K562 (cell line): ENCODE measurements around the gene SFMBT2. TPM values are rescaled to one million over a fixed set of nuclear protein-coding genes. Genes with fewer than 3 reads are reported as not detected.

Source experiments
- ATAC-seq: fragments of 200-7000 bp; cut with Tn5 transposase; 3 replicates; pipeline ENCODE4 v1.9.1; 2020; ENCODE audit warnings: moderate library complexity
- BruUV-seq: library from RNA; stranded (reverse); fragments of 400-500 nt; replicated peaks from 2 replicates; lab custom pipeline; 2021; lab: Mats Ljungman, UMichigan
- CTCF ChIA-PET: fragments of 300-600 bp; formaldehyde crosslinking; extraction: SDS; loops from one replicate; lab custom pipeline; 2021; ENCODE audit warnings: low intra/inter-chr PET ratio; lab: Yijun Ruan, JAX
- POLR2A ChIA-PET: fragments of 300-600, 350-650 bp; sonication (Branson Sonifier 250); formaldehyde crosslinking; extraction: SDS; loops from one replicate; lab custom pipeline; 2021; ENCODE audit warnings: antibody characterized with exemption, inconsistent platforms; lab: Yijun Ruan, JAX
- DNase-seq, 4 experiments: peaks; one replicate each; pipeline versions ENCODE4 v3.0.0 to v3.0.0-alpha.2; 2011 to 2018; ENCODE audit warnings: low spot score in 3 of 4, mixed read lengths in 3 of 4; ENCODE audit errors: extremely low read depth in 1 of 4
- FAIRE-seq: peaks from 2 replicates; lab custom pipeline; 2011; peaks lifted over from hg19 to GRCh38; lab: Jason Lieb, UNC
- H2AFZ ChIP-seq: 2 replicates; pipeline ENCODE4 v1.6.0; 2011; ENCODE audit warnings: low read depth, low read length, control low read depth, inconsistent platforms
- H3K27ac ChIP-seq: fragments of 200-600 bp; 3 replicates; pipeline ENCODE4 v1.8.0; 2011; ENCODE audit warnings: low read depth, mild to moderate bottlenecking, control low read depth, inconsistent platforms, low read length, moderate library complexity, mixed read lengths; ENCODE audit errors: extremely low read depth
- H3K27me3 ChIP-seq, 2 experiments: fragments of 300-600 bp in 1 of 2; 2 replicates in 1 of 2; 3 replicates in 1 of 2; pipeline versions ENCODE4 v1.6.0 to v1.8.0; 2011; ENCODE audit warnings: inconsistent platforms in 2 of 2, low read length in 2 of 2, mild to moderate bottlenecking in 1 of 2, mixed read lengths in 1 of 2, moderate library complexity in 1 of 2; ENCODE audit not compliant: control insufficient read depth in 2 of 2, insufficient read depth in 2 of 2
- H3K36me3 ChIP-seq: fragments of 300-600 bp; 3 replicates; pipeline ENCODE4 v1.8.0; 2011; ENCODE audit warnings: mild to moderate bottlenecking, low read length, inconsistent platforms; ENCODE audit not compliant: control insufficient read depth, insufficient read depth
- H3K4me1 ChIP-seq, 2 experiments: fragments of 200-600 bp in 1 of 2; replicated peaks in 1 of 2; 2 replicates in 1 of 2; 3 replicates in 1 of 2; pipeline versions ENCODE4 v1.5.1 to v1.8.0; 2011; ENCODE audit warnings: inconsistent platforms in 2 of 2, low read length in 2 of 2, mild to moderate bottlenecking in 1 of 2, mixed read lengths in 1 of 2, moderate library complexity in 1 of 2; ENCODE audit not compliant: control insufficient read depth in 2 of 2, insufficient read depth in 2 of 2
- H3K4me2 ChIP-seq: 2 replicates; pipeline ENCODE4 v1.6.1; 2011; ENCODE audit warnings: low read length, control low read depth, inconsistent platforms, mixed read lengths; ENCODE audit not compliant: insufficient read depth
- H3K4me3 ChIP-seq: fragments of 200-600 bp; sonication (generic), shearing (Covaris generic); 2 replicates; pipeline ENCODE4 v1.5.1; 2016; ENCODE audit warnings: control low read depth, inconsistent platforms
- H3K79me2 ChIP-seq: fragments of 200-600 bp; 3 replicates; pipeline ENCODE4 v1.8.0; 2011; ENCODE audit warnings: low read length, inconsistent platforms; ENCODE audit not compliant: control insufficient read depth, insufficient read depth
- H3K9ac ChIP-seq, 2 experiments: 2 replicates each; pipeline versions ENCODE4 v1.6.0 to v1.6.1; 2011; ENCODE audit warnings: low read depth in 2 of 2, low read length in 2 of 2, control low read depth in 1 of 2, inconsistent platforms in 1 of 2, mild to moderate bottlenecking in 1 of 2, mixed read lengths in 1 of 2; ENCODE audit not compliant: insufficient read depth in 1 of 2
- H3K9me1 ChIP-seq: one replicate; pipeline ENCODE4 v1.6.0; 2011; ENCODE audit warnings: inconsistent platforms, mild to moderate bottlenecking, low read length, moderate library complexity; ENCODE audit not compliant: control insufficient read depth, insufficient read depth
- H3K9me3 ChIP-seq: replicated peaks from 2 replicates; pipeline ENCODE4 v1.5.1; 2011; ENCODE audit warnings: low read depth, low read length, inconsistent platforms; ENCODE audit not compliant: control insufficient read depth, insufficient read depth
- H4K20me1 ChIP-seq: replicated peaks from 2 replicates; pipeline ENCODE4 v1.6.1; 2011; ENCODE audit warnings: low read length, inconsistent platforms, mixed read lengths; ENCODE audit not compliant: control insufficient read depth, insufficient read depth
- CCAR2 ChIP-seq: fragments of 200-400 bp; formaldehyde crosslinking; IDR thresholded peaks from 2 replicates; pipeline ENCODE4 v1.6.1; 2017; ENCODE audit warnings: mild to moderate bottlenecking, low read depth, low read length
- CHD1 ChIP-seq: fragments of 200-600 bp; sonication (generic); IDR thresholded peaks from one replicate; pipeline ENCODE4 v1.6.1; 2012; ENCODE audit warnings: mild to moderate bottlenecking, moderate library complexity, low read length, inconsistent platforms
- DIDO1 ChIP-seq: fragments of 450-650 bp; IDR thresholded peaks from 2 replicates; pipeline ENCODE4 v1.6.1; 2016; ENCODE audit warnings: low read depth, missing biosample characterization, missing genetic modification characterization
- OTX1 ChIP-seq: fragments of 450-650 bp; formaldehyde crosslinking; IDR thresholded peaks from 2 replicates; pipeline ENCODE4 v1.4.0; 2022; ENCODE audit warnings: mild to moderate bottlenecking
- ZFP30 ChIP-seq: fragments of 250-450 bp; sonication (Bioruptor Pico); IDR thresholded peaks from 2 replicates; pipeline ENCODE4 v1.8.0; 2022; ENCODE audit warnings: moderate library complexity, mild to moderate bottlenecking, inconsistent platforms, borderline replicate concordance
- ZNF134 ChIP-seq: fragments of 250-450 bp; sonication (Bioruptor Pico); conservative IDR thresholded peaks from 2 replicates; pipeline ENCODE4 v1.4.0; 2020
- ZNF146 ChIP-seq: IDR thresholded peaks from one replicate; pipeline ENCODE4 v1.6.1; 2018; ENCODE audit warnings: missing compliant biosample characterization; ENCODE audit not compliant: unreplicated experiment
- ZNF561 ChIP-seq: fragments of 450-650 bp; formaldehyde crosslinking; conservative IDR thresholded peaks from 2 replicates; pipeline ENCODE4 v1.4.0; 2020; ENCODE audit warnings: mild to moderate bottlenecking, moderate library complexity
- ZNF696 ChIP-seq: fragments of 250-450 bp; sonication (Bioruptor Pico); conservative IDR thresholded peaks from 2 replicates; pipeline ENCODE4 v1.4.0; 2020; ENCODE audit warnings: mild to moderate bottlenecking, moderate library complexity
- ZNF785 ChIP-seq: fragments of 250-450 bp; sonication (Bioruptor Pico); IDR thresholded peaks from 2 replicates; pipeline ENCODE4 v1.4.0; 2020; ENCODE audit warnings: mild to moderate bottlenecking
- WGBS: fragments of 100-300 bp; shearing (Covaris generic); methylation state at CpG from one replicate; pipeline ENCODE4 v1.1.6; 2016; ENCODE audit warnings: low coverage, mixed read lengths; ENCODE audit not compliant: insufficient coverage; ENCODE audit errors: missing lambda C conversion rate; 5-methylcytosine and 5-hydroxymethylcytosine counted together
- in situ Hi-C: fragments of 300-500 bp; cut with MboI; formaldehyde crosslinking; loops from 4 replicates; pipeline ENCODE4 v1.15.0; 2018; ENCODE audit warnings: inconsistent platforms, mixed read lengths
- intact Hi-C: fragments of 100-400 bp; cut with micrococcal nuclease; formaldehyde crosslinking; loops from 2 replicates; pipeline ENCODE4 v1.14.2; 2022
- polyA plus RNA-seq, 8 experiments: library from polyadenylated mRNA; depleted of rRNA in 4 of 8; stranded (reverse) in 5 of 8; unstranded in 3 of 8; fragments of >200 nt; fragmentation: Nextera tagmentation in 2 of 8; fragmentation: Illumina TruSeq in 1 of 8; extraction: Ambion mirVana in 2 of 8; extraction: Trizol in 1 of 8; gene quantifications; 2 replicates each; pipeline versions ENCODE4 v1.2.1 to v1.2.3, GENCODE V29; 2011 to 2014; ENCODE audit warnings: inconsistent platforms in 1 of 8, missing spikeins in 1 of 8
- total RNA-seq, 7 experiments: library from RNA; depleted of rRNA in 6 of 7; stranded (reverse); fragments of >200 nt in 6 of 7; fragmentation: Illumina TruSeq in 2 of 7; extraction: Trizol in 2 of 7; gene quantifications; 2 replicates each; pipeline versions ENCODE4 v1.2.1 to v1.2.3, GENCODE V29; 2011 to 2021; ENCODE audit warnings: low replicate concordance in 1 of 7
- TF ChIP-seq, protein P1 (sequence below): fragments of 250-450 bp; sonication (Bioruptor Pico); IDR thresholded peaks from 2 replicates; pipeline ENCODE4 v1.4.0; 2020
- TF ChIP-seq, protein P2 (sequence below): fragments of 200-800 bp; sonication (Bioruptor generic); IDR thresholded peaks from 2 replicates; pipeline ENCODE4 v1.6.1; 2017; ENCODE audit warnings: missing genetic modification characterization, missing compliant biosample characterization

SFMBT2 gene
- total and polyA plus RNA-seq, 9 of the 15 experiments (the other 6 are each of a cell fraction or from before 2014, with no cell fraction given), result 1.2 to 13.6 (median 7.6) TPM

DNA sequence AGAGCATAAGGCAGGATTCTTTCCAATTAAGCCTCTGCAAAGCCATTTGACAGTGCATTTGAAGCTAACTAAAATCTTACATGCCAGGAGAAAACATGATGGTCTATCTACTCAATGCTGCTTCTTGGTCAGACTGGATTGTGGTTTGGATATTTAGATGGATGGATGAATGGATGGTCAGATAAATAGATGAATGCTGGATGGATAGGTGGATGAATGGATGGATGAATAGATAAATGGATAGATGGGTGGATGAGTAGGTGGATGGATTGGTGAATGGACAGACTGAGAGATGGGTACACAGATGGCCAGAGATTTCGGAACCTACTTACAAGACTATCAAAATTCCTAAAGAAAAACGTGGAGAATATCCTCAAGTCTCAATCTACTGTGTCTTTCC, 127.6 kb downstream of the SFMBT2 start:
- WGBS, result 47% methylated on average over 2 of the region's 2 CpGs
- Histone ChIP-seq H2AFZ (no peak overlapping the region), H3K79me2 (peaks cover 15% of the 10 kb centered on the region), H3K9me3 (no peaks in the 10 kb centered on the region), H3K9ac (no peak overlapping the region), H4K20me1 (0 out of 2 replicates have a peak, but pooled peaks cover 4% of the 10 kb centered on the region), H3K4me3 (no peak overlapping the region), H3K4me1 (peaks cover 0 to 2% of the 10 kb centered on the region in 2 experiments; a peak in 3 of 5 replicates), H3K36me3 (peaks cover 5% of the 10 kb centered on the region; the same call in 1 of the 3 replicates), H3K27ac (no peak overlapping the region), H3K27me3 (no peaks in the 10 kb centered on the region), H3K9me1 (no peaks in the 10 kb centered on the region), H3K4me2 (no peak overlapping the region)
- no peak for FAIRE-seq
- ChIA-PET POLR2A (interaction anchor here (0.5 kb wide), 1 partner anchor 62 kb away, joined by 3 read pairs; no protein-coding TSS in a partner anchor), CTCF (no interaction called here)
- intact Hi-C loops, result no loop called here
- ATAC-seq, result no peak
- TF ChIP-seq, protein P1, sequence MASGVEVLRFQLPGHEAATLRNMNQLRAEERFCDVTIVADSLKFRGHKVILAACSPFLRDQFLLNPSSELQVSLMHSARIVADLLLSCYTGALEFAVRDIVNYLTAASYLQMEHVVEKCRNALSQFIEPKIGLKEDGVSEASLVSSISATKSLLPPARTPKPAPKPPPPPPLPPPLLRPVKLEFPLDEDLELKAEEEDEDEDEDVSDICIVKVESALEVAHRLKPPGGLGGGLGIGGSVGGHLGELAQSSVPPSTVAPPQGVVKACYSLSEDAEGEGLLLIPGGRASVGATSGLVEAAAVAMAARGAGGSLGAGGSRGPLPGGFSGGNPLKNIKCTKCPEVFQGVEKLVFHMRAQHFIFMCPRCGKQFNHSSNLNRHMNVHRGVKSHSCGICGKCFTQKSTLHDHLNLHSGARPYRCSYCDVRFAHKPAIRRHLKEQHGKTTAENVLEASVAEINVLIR, result no peak
- TF ChIP-seq CHD1, result no peak
- TF ChIP-seq CCAR2, result no peak
- in situ Hi-C loops, result no loop called here
- no TSS peak for BruUV-seq
- no peak for DNase-seq

DNA sequence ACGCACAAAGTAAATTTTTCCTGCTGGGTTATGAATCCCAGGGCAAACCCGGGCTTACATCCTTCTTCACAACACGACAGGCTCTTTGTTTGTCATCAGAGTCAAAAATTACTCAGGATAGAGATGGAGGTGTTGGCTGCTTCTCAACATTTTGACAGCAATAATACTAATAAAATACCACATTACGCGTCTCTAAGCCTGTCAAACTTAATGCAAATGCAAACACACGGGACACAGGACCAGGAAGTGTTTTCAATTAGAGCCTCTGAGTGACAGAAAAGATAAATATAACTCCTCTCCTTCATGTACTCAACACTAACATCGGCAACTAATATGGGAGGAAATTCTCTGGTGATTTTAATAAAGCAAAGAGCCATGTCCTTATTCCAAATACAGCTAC, 128.4 kb downstream of the SFMBT2 start:
- no peaks in the 10 kb centered on the region for H3K9me3 ChIP-seq
- in situ Hi-C loops (no loop called here), intact Hi-C loops (no loop called here)
- no peaks in the 10 kb centered on the region for H3K9me1 ChIP-seq
- FAIRE-seq (no peak), ATAC-seq (no peak), DNase-seq (no peak)
- H3K9ac ChIP-seq, result no peak overlapping the region
- POLR2A ChIA-PET, result no interaction called here
- H3K27ac ChIP-seq, result no peak overlapping the region
- TF ChIP-seq ZNF134 (CRISPR knock-in tag) (no peak), ZNF146 (CRISPR knock-in tag) (no peak), ZFP30 (no peak), DIDO1 (tag) (no peak), ZNF561 (CRISPR knock-in tag) (no peak), OTX1 (CRISPR knock-in tag) (no peak), ZNF696 (CRISPR knock-in tag) (no peak), ZNF785 (CRISPR knock-in tag) (no peak)
- TF ChIP-seq, protein P2, sequence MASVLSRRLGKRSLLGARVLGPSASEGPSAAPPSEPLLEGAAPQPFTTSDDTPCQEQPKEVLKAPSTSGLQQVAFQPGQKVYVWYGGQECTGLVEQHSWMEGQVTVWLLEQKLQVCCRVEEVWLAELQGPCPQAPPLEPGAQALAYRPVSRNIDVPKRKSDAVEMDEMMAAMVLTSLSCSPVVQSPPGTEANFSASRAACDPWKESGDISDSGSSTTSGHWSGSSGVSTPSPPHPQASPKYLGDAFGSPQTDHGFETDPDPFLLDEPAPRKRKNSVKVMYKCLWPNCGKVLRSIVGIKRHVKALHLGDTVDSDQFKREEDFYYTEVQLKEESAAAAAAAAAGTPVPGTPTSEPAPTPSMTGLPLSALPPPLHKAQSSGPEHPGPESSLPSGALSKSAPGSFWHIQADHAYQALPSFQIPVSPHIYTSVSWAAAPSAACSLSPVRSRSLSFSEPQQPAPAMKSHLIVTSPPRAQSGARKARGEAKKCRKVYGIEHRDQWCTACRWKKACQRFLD, result no peak
- no peaks in the 10 kb centered on the region for H3K27me3 ChIP-seq
- 0 out of 2 replicates have a peak, but pooled peaks cover 4% of the 10 kb centered on the region for H4K20me1 ChIP-seq
- H3K4me3 ChIP-seq, result no peak overlapping the region
- H2AFZ ChIP-seq, result no peak overlapping the region
- CTCF ChIA-PET, result no interaction called here
- 67% methylated on average over 7 of the region's 7 CpGs for WGBS
- H3K79me2 ChIP-seq, result peaks cover 8% of the 10 kb centered on the region; the same call in 2 of the 3 replicates
- BruUV-seq, result no TSS peak
- no peak overlapping the region for H3K4me2 ChIP-seq
- H3K36me3 ChIP-seq, result peaks cover 11% of the 10 kb centered on the region; the same call in 1 of the 3 replicates
- H3K4me1 ChIP-seq, result no peaks in the 10 kb centered on the region; a peak in 1 of 5 replicates
